ENCODE results near the gene TACR3.

DNA sequence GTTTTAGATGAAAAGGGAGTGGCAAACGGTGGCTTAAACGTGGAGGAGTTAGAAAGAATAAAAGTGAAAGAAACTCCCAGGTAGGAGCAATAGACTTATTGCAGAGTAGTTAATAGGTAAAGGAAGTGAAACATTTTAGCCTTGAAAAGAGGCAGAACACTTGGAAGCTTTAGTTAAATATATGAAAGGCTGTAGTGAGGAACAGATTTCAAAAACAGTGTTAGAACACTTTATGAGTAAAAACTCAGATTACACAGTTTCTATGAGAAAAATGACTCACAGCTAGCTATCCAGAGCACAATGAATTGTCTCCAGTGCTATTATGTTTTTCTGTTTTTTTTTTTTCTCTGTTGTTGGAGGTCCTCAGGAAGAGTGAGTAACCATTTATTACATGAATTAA lies 45.8 kb downstream of the TACR3 start:
- TF ChIP-seq, protein P1, sequence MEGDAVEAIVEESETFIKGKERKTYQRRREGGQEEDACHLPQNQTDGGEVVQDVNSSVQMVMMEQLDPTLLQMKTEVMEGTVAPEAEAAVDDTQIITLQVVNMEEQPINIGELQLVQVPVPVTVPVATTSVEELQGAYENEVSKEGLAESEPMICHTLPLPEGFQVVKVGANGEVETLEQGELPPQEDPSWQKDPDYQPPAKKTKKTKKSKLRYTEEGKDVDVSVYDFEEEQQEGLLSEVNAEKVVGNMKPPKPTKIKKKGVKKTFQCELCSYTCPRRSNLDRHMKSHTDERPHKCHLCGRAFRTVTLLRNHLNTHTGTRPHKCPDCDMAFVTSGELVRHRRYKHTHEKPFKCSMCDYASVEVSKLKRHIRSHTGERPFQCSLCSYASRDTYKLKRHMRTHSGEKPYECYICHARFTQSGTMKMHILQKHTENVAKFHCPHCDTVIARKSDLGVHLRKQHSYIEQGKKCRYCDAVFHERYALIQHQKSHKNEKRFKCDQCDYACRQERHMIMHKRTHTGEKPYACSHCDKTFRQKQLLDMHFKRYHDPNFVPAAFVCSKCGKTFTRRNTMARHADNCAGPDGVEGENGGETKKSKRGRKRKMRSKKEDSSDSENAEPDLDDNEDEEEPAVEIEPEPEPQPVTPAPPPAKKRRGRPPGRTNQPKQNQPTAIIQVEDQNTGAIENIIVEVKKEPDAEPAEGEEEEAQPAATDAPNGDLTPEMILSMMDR (IDR thresholded peaks at IDR 0.05): no peak
- no peak for TF ChIP-seq POLR2A (IDR thresholded peaks at IDR 0.05)

Data from testis (tissue), 2 donors.